Measurements from ENCODE around the gene CDK5RAP1.

- no peak for TF ChIP-seq CTCF (IDR thresholded peaks at IDR 0.05; ENCODE audit: insufficient read depth, low read length, poor library complexity, severe bottlenecking)
- no peak for TF ChIP-seq EZH2phosphoT487 (conservative IDR thresholded peaks at IDR 0.05; ENCODE audit: low read length)
Measured at GRCh38 chr20:33309631-33310030, 91.7 kb downstream of the CDK5RAP1 start.

Data from SU-DHL-6 (cell line).